Activated CD4-positive, CD25-positive, alpha-beta regulatory T cell treated with anti-CD3 and anti-CD28 coated beads, Interleukin-2, amount 50 U/mL, for 16 hours (primary cell): ENCODE data around the gene ASIC1.

Experiments
- DNase-seq: peaks from one replicate; pipeline ENCODE4 v3.0.0-alpha.2; 2020; ENCODE audit warnings: low read depth, low spot score

The ASIC1 gene

DNA sequence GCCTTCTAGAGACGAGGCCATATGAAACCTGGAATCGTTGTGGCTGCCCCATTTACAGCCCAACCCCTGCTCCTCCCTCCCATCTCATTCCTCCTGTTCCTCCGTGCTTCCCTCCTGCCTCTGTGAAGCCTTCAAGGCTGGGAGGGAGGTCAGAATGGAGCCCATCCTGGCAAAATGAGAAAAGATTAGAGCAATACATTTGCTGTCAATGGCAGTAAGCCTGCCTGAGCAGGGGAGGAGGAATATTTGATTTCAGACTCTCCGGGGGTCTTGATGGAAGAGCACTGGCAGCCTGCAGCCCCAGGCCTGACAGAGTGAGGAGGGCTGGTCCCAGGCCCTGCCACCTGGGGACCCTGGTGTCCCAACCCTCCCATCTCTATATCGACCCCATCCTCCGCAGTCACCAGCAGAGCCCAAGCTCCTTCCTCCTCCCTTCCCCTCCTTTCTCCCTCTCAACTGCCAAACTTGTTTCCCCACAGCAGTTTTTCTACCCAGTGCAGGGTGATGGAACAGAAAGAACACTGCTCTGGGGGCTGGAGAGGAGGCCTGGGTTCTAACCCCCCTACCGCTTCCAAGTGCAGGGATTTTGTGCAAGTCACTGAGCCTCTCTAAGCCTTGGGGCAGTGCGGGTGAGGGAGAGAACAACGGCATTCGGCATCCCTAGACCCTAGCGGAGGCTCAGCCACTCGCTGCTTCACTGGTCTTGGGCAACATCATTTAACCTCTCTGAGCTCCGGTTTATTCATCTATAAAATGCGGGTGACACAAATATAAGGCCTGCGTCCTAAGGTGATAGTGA, 16.1 kb upstream of the ASIC1 start:
- no peak for DNase-seq

GRCh38 chr12:50041962-50042361, 15.4 kb upstream of the ASIC1 start:
- DNase-seq, result no peak

DNA sequence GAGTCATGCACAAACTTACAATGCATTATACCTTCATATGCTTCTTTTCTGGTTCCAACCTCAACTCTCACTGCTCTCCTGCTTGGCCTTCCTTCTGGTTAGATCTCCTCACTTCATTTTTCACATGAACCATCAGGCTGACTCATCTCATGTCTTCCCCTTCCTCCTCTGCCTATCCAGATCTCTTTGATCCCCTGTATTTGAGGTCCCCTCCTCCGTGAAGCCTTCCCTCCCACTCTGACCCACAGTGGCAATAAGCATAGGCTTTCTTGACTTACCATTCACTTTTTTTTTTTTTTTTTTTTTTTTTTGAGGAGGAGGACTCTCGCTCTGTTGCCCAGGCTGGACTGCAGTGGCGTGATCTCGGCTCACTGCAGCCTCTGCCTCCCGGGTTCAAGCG, 14.7 kb upstream of the ASIC1 start:
- DNase-seq, result no peak

GRCh38 chr12:50043308-50043707, 14.1 kb upstream of the ASIC1 start:
- no peak for DNase-seq

DNA sequence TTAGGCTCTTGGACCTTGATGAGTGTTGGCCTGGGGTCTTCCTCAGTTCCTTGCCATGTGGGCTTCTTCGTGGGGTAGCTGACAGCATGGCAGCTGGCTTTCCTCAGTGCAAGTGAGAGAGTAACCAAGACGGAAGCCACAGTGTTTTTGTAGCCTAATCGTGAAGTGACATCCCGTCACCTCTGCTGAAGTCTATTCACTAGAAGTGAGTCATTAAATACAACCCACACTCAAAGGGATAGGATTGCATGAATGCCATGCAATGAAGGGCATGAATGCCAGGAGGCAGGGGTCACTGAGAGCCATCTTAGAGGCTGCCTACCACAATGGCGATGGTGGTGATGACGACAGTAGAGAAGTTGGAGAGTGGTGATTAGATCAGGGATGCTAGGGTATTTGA, 13.5 kb upstream of the ASIC1 start:
- no peak for DNase-seq

- no peak for DNase-seq
These were observed 9.6 kb upstream of the ASIC1 start for GRCh38 chr12:50047693-50048250.

DNA sequence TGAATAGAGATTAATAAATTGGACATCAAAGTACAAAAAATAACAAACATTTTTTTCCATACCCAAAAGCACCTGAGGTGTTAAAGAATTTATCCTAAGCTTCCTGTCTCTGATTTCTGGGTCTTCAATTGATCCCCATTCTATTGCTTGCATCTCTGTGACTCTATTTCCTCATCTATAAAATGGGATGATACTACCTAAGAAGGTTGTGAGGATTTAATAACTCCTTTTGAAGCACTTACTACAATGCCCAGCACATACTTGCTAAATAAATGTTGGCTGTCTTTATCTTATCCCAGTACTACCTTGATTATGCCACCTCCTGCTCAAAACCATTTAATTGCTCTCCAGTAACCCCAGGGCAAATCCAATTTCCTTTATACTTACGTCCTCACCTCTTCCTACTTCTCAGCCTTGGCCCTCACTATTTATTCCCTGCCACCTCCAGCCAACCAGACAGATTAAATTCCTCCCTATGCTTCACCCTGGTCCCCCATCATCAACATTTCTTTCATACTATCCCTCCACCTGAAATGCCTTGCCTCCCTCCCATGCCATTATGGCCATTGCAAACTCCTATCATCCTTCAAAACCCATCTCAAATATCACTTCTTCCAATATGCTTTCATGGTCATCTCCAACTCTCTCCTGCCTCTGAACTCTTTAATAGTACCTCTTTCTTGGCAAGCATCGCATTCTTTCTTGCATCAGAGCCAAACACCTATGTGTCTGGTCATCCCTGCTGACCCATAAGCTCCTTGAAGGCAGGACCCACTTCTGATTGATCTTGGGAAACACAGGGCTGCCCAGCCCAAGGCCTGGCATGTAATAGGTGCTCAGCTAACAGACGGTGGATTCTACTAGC, 7.9 kb upstream of the ASIC1 start:
- DNase-seq, result no peak

GRCh38 chr12:50050119-50050385, 7.3 kb upstream of the ASIC1 start:
- no peak for DNase-seq

- no peak for DNase-seq
These were observed 6.8 kb upstream of the ASIC1 start for GRCh38 chr12:50050410-50051098.

- DNase-seq, result no peak
These were observed 6.1 kb upstream of the ASIC1 start for GRCh38 chr12:50051101-50051806.

- DNase-seq, result no peak
These were observed 4.9 kb upstream of the ASIC1 start for GRCh38 chr12:50052544-50052943.

- no peak for DNase-seq
These were observed 4.4 kb upstream of the ASIC1 start for GRCh38 chr12:50052964-50053363.

DNA sequence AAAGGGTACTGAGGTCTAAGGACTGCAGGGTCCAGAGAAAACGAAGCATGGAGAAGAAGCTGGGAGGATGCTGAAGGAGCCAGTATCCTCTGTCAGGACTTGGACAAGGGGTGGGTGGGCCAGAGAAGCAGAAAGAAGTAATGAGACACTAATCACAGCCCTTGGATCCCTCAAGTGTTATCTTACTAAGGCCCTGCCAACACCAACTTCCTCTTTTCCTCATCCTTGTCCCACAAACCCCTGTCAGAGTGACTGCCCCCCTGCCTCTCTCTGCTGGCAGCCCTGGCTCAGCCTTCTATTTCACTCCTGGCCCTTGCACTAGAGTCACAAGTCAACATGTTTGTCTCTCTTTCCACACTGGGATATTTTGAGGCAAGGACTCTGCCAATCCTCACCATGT, 3.8 kb upstream of the ASIC1 start:
- DNase-seq, result no peak

- no peak for DNase-seq
These were observed 1.4 kb upstream of the ASIC1 start for GRCh38 chr12:50055831-50056638.

DNA sequence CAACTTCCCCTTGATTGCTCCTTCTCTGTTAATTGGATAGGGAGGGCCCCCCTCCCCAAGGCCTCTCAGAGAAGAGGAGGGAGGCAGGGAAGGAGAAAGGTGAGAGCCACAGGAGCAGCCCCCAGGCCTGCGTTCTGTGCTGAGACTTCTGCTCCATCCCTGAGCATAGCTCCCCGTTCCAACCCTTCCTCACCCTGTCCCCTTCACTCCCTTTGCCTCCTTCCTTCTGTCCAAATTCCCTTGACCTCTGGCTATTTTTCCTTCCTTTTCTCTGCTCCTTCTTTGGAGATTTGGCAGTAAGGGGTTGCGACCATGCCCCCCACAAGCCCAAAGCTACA, 788 bp upstream of the ASIC1 start:
- no peak for DNase-seq

DNA sequence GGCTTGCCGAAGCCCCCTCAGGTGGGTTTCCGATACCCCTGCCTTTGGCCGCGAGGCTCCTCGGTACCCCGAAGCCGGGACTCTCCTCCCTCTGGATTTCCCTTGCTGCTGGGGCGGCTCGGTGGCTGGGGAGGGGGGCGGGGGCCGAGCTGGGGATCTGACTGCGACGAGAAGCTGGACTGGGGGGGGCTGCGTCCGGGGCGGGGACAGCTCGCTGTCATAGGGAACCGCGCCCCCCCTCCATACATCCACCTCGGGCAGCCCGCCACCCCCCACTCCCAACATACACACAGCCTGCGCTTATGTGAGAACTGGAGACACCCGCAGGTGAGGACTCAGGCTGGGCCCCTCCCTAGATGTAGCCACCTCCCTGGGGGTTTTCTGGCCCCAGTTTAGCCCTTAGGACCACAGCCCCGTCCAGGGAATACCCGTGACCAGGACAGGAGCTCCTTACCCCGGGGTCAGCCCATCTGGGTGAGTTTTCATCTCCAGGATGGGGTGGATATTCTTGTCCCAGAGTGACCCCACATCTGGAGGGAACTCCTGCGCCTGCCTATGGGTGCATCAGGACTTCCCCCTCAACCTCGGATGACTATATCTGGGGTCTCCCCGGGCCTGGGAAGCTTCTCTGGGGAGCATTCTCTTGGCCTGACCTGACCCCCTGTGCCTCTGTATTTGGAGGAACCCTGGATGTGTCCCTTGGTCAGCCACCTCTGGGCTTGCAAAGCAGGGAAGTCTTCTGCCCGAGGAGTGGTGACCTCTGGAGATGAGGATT, 687 bp downstream of the ASIC1 start:
- no peak for DNase-seq

DNA sequence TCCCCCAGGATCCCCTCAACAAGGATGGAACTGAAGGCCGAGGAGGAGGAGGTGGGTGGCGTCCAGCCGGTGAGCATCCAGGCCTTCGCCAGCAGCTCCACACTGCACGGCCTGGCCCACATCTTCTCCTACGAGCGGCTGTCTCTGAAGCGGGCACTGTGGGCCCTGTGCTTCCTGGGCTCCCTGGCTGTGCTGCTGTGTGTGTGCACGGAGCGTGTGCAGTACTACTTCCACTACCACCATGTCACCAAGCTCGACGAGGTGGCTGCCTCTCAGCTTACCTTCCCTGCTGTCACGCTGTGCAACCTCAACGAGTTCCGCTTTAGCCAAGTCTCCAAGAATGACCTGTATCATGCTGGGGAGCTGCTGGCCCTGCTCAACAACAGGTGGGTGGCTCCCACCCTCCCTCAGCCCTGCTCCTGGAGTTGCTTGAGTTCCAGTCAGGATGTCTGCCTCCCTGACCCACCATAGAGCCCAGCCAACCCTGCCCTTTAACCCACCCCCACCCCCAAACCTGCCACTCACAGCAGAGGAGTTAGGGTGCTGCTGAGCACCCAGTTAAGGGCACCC, 1.4 kb downstream of the ASIC1 start:
- DNase-seq, result no peak

GRCh38 chr12:50059440-50060119, 2.2 kb downstream of the ASIC1 start:
- DNase-seq, result no peak

DNA sequence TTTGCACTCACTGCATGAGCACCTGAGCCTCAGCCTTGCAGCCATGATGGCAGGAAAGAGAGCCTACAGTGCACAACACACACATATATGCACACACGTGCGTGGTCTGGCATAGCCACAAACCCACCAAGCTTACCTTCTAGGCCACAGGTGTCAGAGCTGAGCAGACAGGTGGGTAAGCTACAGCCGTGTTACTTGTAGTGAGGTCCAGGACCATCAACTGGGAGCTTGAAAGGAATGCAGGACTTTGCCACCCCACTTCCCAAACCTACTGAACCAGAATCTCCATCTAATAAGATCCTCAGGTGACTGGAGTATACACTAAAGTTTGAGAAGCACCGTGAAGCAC, 2.7 kb downstream of the ASIC1 start:
- DNase-seq, result no peak
